HL-60 (cell line): ENCODE data around the gene LMBRD1.
"Not testable (repeated sequence)": the region's sequence is repeated elsewhere in the genome, so short reads cannot be mapped to it uniquely, and the experiment has no call there.

ENCODE experiments used
- DNase-seq, 2 experiments: peaks; one replicate each; pipeline ENCODE4 v3.0.0-alpha.2; 2010 to 2020; ENCODE audit warnings: low read depth in 1 of 2, low spot score in 1 of 2
- H3K27ac ChIP-seq: fragments of 250-450 bp; sonication (Bioruptor Pico); replicated peaks from 2 replicates; pipeline ENCODE4 v1.5.1; 2020; ENCODE audit warnings: mild to moderate bottlenecking, moderate library complexity
- H3K27me3 ChIP-seq: fragments of 250-450 bp; sonication (Bioruptor Pico); 2 replicates; pipeline ENCODE4 v1.5.1; 2021; ENCODE audit warnings: mild to moderate bottlenecking, moderate library complexity; ENCODE audit not compliant: insufficient read depth, poor library complexity, severe bottlenecking
- H3K4me3 ChIP-seq: replicated peaks from 2 replicates; pipeline ENCODE4 v1.5.1; 2011; ENCODE audit warnings: mild to moderate bottlenecking, control low read depth, low read length; ENCODE audit not compliant: insufficient read depth
- CTCF ChIP-seq: IDR thresholded peaks from one replicate; pipeline ENCODE4 v1.5.1; 2011; ENCODE audit warnings: low read length, control low read depth, inconsistent platforms; ENCODE audit not compliant: insufficient read depth
- GABPA ChIP-seq: IDR thresholded peaks from 2 replicates; pipeline ENCODE4 v1.6.1; 2012; ENCODE audit warnings: low read depth
- POLR2AphosphoS5 ChIP-seq: IDR thresholded peaks from 2 replicates; pipeline ENCODE4 v1.6.1; 2012; ENCODE audit warnings: low read depth
- REST ChIP-seq: IDR thresholded peaks from 2 replicates; pipeline ENCODE4 v1.6.1; 2012; ENCODE audit warnings: low read depth; ENCODE audit not compliant: insufficient replicate concordance
- SPI1 ChIP-seq: IDR thresholded peaks from 2 replicates; pipeline ENCODE4 v1.6.1; 2012; ENCODE audit warnings: low read depth, mild to moderate bottlenecking, borderline replicate concordance

The LMBRD1 gene

GRCh38 chr6:69666779-69667178 is 130.0 kb downstream of the LMBRD1 start:
- H3K27me3 ChIP-seq, DNase-seq, H3K4me3 ChIP-seq, H3K27ac ChIP-seq: not testable (repeated sequence)

- Histone ChIP-seq H3K27ac (no peak overlapping the region), H3K4me3 (no peak overlapping the region), H3K27me3 (no peaks in the 10 kb centered on the region)
- DNase-seq: no peak
- TF ChIP-seq REST: no peak
- TF ChIP-seq GABPA: no peak
- TF ChIP-seq POLR2AphosphoS5: no peak
- no peak for TF ChIP-seq SPI1
Observed at GRCh38 chr6:69665437-69665836, 131.4 kb downstream of the LMBRD1 start.

GRCh38 chr6:69664551-69664950 is 132.3 kb downstream of the LMBRD1 start:
- H3K4me3 ChIP-seq: no peak overlapping the region
- no peak for DNase-seq
- no peak for TF ChIP-seq CTCF
- no peaks in the 10 kb centered on the region for H3K27me3 ChIP-seq
- H3K27ac ChIP-seq: no peak overlapping the region

- no peak for DNase-seq
- no peak overlapping the region for H3K27ac ChIP-seq
Observed at GRCh38 chr6:69663215-69663614, 133.6 kb downstream of the LMBRD1 start.

More at GRCh38 chr6:69663215-69663614, 133.6 kb downstream of the LMBRD1 start:
- H3K4me3 ChIP-seq: no peak overlapping the region
- no peaks in the 10 kb centered on the region for H3K27me3 ChIP-seq
- TF ChIP-seq CTCF (no peak), REST (no peak), POLR2AphosphoS5 (no peak), SPI1 (no peak), GABPA (no peak)
